ENCODE data around the gene TLE5.

GRCh38 chr19:3066482-3067049 lies 4.3 kb upstream of the TLE5 start:
- TF ChIP-seq CTCF (IDR thresholded peaks at IDR 0.05 in 2 of 3, conservative IDR thresholded peaks at IDR 0.05 in 1 of 3; ENCODE audit: insufficient read depth in 2 of 3, low read depth in 1 of 3, low read length in 3 of 3), result no peak
- TF ChIP-seq SMAD4 (CRISPR knock-in tag; conservative IDR thresholded peaks at IDR 0.05), result no peak
- TF ChIP-seq SMAD3 (CRISPR knock-in tag; conservative IDR thresholded peaks at IDR 0.05), result no peak
- TF ChIP-seq YY1 (IDR thresholded peaks at IDR 0.05; ENCODE audit: borderline replicate concordance in 1 of 3, control insufficient read depth in 1 of 3, extremely low read depth in 1 of 3, insufficient read depth in 3 of 3, insufficient read length in 1 of 3, insufficient replicate concordance in 2 of 3, low read depth in 1 of 3, low read length in 2 of 3), result no peak
- TF ChIP-seq MTF1 (CRISPR knock-in tag; IDR thresholded peaks at IDR 0.05; ENCODE audit: borderline replicate concordance), result no peak
- no peak for TF ChIP-seq CHD2 (IDR thresholded peaks at IDR 0.05; ENCODE audit: low read depth, low read length)
- no peak for TF ChIP-seq RBM22 (IDR thresholded peaks at IDR 0.05; ENCODE audit: low read depth, low read length, poor library complexity, severe bottlenecking)
- TF ChIP-seq ZNF551 (CRISPR knock-in tag; IDR thresholded peaks at IDR 0.05), result no peak
- no peak for TF ChIP-seq ZBTB26 (CRISPR knock-in tag; IDR thresholded peaks at IDR 0.05)
- TF ChIP-seq HOXB6 (CRISPR knock-in tag; IDR thresholded peaks at IDR 0.05; ENCODE audit: borderline replicate concordance), result no peak
- TF ChIP-seq THRA (IDR thresholded peaks at IDR 0.05), result no peak
- TF ChIP-seq HDAC3 (IDR thresholded peaks at IDR 0.05; ENCODE audit: borderline replicate concordance, partially characterized antibody), result no peak
- no peak for TF ChIP-seq MAX (CRISPR knock-in tag; IDR thresholded peaks at IDR 0.05)
- no peak for TF ChIP-seq NR3C1 (CRISPR knock-in tag; IDR thresholded peaks at IDR 0.05)

All from K562 (cell line).